Sigmoid colon (tissue), 7 donors: ENCODE measurements around the gene PTPN7. TPM values are rescaled to one million over a fixed set of nuclear protein-coding genes. Genes with fewer than 3 reads are reported as not detected.
"Not testable (repeated sequence)": the region's sequence is repeated elsewhere in the genome, so short reads cannot be mapped to it uniquely, and the experiment has no call there.

Experiments used
- DNase-seq: peaks from one replicate; pipeline ENCODE4 v3.0.0-alpha.2; 2019
- H3K27ac ChIP-seq, 4 donors: fragments of 200-600 bp; sonication (generic); one replicate each; pipeline ENCODE4 v1.5.1; 2016 to 2019; ENCODE audit warnings: mild to moderate bottlenecking in 1 of 4
- H3K27me3 ChIP-seq, 3 donors: fragments of 200-600 bp; sonication (generic); one replicate each; pipeline ENCODE4 v1.5.1; 2019; ENCODE audit warnings: mild to moderate bottlenecking in 1 of 3
- H3K36me3 ChIP-seq, 4 donors: fragments of 200-600 bp; sonication (generic); one replicate each; pipeline ENCODE4 v1.5.1; 2016 to 2019
- H3K4me1 ChIP-seq, 4 donors: fragments of 200-600 bp; sonication (generic); one replicate each; pipeline ENCODE4 v1.5.1; 2017 to 2019
- H3K4me3 ChIP-seq, 4 donors: fragments of 200-600 bp; sonication (generic); one replicate each; pipeline ENCODE4 v1.5.1; 2017 to 2019; ENCODE audit warnings: mild to moderate bottlenecking in 2 of 4, moderate library complexity in 1 of 4
- H3K9me3 ChIP-seq, 4 donors: fragments of 200-600 bp in 3 of 4; sonication (generic) in 3 of 4; one replicate each; pipeline versions ENCODE4 v1.5.1 to v1.6.1; 2013 to 2019
- CTCF ChIP-seq, 4 experiments: fragments of 450-650 bp in 3 of 4; fragments of 200-600 bp in 1 of 4; IDR thresholded peaks; one replicate each; pipeline ENCODE4 v1.5.1; 2016 to 2019; ENCODE audit warnings: antibody characterized with exemption in 4 of 4, mild to moderate bottlenecking in 3 of 4, moderate library complexity in 2 of 4
- EP300 ChIP-seq, 4 donors: sonication (generic); formaldehyde crosslinking; IDR thresholded peaks; one replicate each; pipeline ENCODE4 v1.6.1; 2017; ENCODE audit warnings: antibody characterized with exemption in 4 of 4
- POLR2A ChIP-seq, 2 donors: fragments of 450-650 bp; IDR thresholded peaks; one replicate each; pipeline ENCODE4 v1.6.1; 2016; ENCODE audit warnings: antibody characterized with exemption in 2 of 2, mild to moderate bottlenecking in 2 of 2, moderate library complexity in 2 of 2
- POLR2AphosphoS5 ChIP-seq, 4 donors: sonication (generic); formaldehyde crosslinking; IDR thresholded peaks; one replicate each; pipeline ENCODE4 v1.6.1; 2017; ENCODE audit warnings: antibody characterized with exemption in 4 of 4
- WGBS, 2 donors: extraction: QIAGEN DNeasy Blood & Tissue Kit; methylation state at CpG; one replicate each; pipeline ENCODE4 v1.1.7; 2013; 5-methylcytosine and 5-hydroxymethylcytosine counted together
- intact Hi-C: fragments of 100-400 bp; cut with DNase I; formaldehyde crosslinking; loops from one replicate; pipeline ENCODE4 v1.15.1; 2023
- polyA plus RNA-seq, 3 donors: library from polyadenylated mRNA; stranded (reverse); fragments of 200-250 nt; gene quantifications; one replicate each; pipeline ENCODE4 v1.2.3, GENCODE V29; 2013
- total RNA-seq, 4 donors: library from RNA; depleted of rRNA; stranded (reverse); fragments of >200 nt; gene quantifications; one replicate each; pipeline ENCODE4 v1.1.0, GENCODE V29; 2016
- donor health status: healthy with polysubstance abuse.
- donor health status: Bipolar disorder and iron deficiency.
- donor health status: healthy.

PTPN7 gene
- total and polyA plus RNA-seq, 7 donors, result 0.71 to 18.2 (median 4.5) TPM; not detected in 1

GRCh38 chr1:202146993-202147392, 13.4 kb downstream of the PTPN7 start:
- 75 to 81% methylated on average over 3 of the region's 3 CpGs for WGBS, 2 donors
- intact Hi-C loops, result no loop called here

DNA sequence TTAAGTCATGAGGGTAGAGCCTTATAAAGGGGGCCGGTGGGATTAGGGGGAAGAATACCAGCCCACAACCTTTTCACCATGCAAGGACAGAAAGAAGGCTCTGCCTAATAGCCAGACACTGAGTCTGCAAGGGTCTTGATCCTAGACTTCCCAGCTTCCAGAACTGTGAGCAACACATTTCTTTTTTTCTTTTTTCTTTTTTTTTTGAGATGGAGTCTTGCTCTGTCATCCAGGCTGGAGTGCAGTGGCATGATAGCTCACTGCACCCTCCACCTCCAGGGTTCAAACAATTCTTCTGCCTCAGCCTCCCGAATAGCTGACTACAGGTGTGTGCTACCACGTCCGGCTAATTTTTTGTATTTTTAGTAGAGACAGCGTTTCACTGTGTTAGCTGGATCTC, 14.1 kb downstream of the PTPN7 start:
- Histone ChIP-seq H3K27ac (no peak overlapping the region), H3K27me3 (no peaks in the 10 kb centered on the region), H3K4me1 (peaks cover 0 to 30% (median 25%) of the 10 kb centered on the region in 4 donors), H3K36me3 (no peaks in the 10 kb centered on the region), H3K9me3 (no peaks in the 10 kb centered on the region), H3K4me3 (no peak overlapping the region)
- DNase-seq, result no peak
- intact Hi-C loops, result no loop called here
- 88 to 91% methylated on average over 5 of the region's 5 CpGs for WGBS, 2 donors
- TF ChIP-seq CTCF (IDR thresholded peaks at IDR 0.05) (no peak), POLR2A (IDR thresholded peaks at IDR 0.05) (no peak), POLR2AphosphoS5 (IDR thresholded peaks at IDR 0.05) (no peak), EP300 (IDR thresholded peaks at IDR 0.05) (no peak)

More at GRCh38 chr1:202146993-202147392, 13.4 kb downstream of the PTPN7 start:
- no peak for DNase-seq
- Histone ChIP-seq H3K4me1 (peaks cover 0 to 23% (median 18%) of the 10 kb centered on the region in 4 donors), H3K27me3 (no peaks in the 10 kb centered on the region), H3K4me3 (no peak overlapping the region), H3K36me3 (no peaks in the 10 kb centered on the region), H3K9me3 (no peaks in the 10 kb centered on the region), H3K27ac (no peak overlapping the region)
- TF ChIP-seq POLR2A (IDR thresholded peaks at IDR 0.05), result no peak
- TF ChIP-seq EP300 (IDR thresholded peaks at IDR 0.05), result no peak
- TF ChIP-seq POLR2AphosphoS5 (IDR thresholded peaks at IDR 0.05), result no peak
- no peak for TF ChIP-seq CTCF (IDR thresholded peaks at IDR 0.05)

GRCh38 chr1:202145744-202146140, 14.7 kb downstream of the PTPN7 start:
- 90 to 93% methylated on average over 8 of the region's 8 CpGs for WGBS, 2 donors
- DNase-seq, H3K9me3 ChIP-seq, H3K27me3 ChIP-seq, H3K36me3 ChIP-seq, intact Hi-C loops, H3K4me3 ChIP-seq, H3K27ac ChIP-seq: not testable (repeated sequence)
- H3K4me1 ChIP-seq, result peaks cover 0 to 36% (median 30%) of the 10 kb centered on the region in 4 donors

DNA sequence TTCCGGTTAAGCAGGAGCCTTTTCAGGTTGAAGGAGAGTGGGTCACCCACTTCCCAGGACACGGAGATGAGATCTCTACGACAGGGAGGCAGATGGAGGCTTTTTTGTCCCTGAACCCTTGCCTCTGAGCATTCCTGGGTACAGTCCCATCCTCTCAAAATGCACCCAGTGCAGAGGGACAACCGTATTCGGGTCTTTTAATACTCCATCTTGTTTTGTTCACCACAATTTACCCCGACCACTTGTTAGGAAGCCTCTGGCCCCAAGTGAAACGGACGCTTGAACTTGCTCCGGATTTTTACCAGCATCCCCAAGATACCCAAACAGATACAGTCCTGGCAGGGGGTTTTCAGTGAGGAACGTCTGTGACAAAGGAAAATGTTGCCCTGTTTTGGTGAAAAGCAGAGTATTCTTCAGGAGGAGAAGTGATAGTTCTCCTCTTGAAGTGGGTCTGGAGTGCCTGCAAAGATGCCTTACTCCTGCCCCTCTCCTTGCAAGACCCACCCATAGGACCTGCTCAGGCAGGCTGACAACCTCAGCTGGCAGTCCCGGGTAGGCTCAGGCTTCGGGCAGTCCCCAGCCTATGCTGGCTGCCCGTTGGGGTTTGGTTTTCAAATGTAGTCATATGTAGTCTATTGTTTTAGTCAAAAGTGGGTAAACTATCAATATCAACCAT, 15.2 kb downstream of the PTPN7 start:
- intact Hi-C loops, result no loop called here
- DNase-seq, result no peak
- Histone ChIP-seq H3K36me3 (no peaks in the 10 kb centered on the region), H3K27ac (peak overlapping the region; percentile 90 to 96 (median 94)), H3K9me3 (no peaks in the 10 kb centered on the region), H3K4me1 (peaks cover 0 to 40% (median 31%) of the 10 kb centered on the region in 4 donors), H3K4me3 (peak overlapping the region; percentile 89 to 99 (median 97)), H3K27me3 (no peaks in the 10 kb centered on the region)
- 6% methylated on average over 13 of the region's 13 CpGs for WGBS, 2 donors
- no peak for TF ChIP-seq POLR2AphosphoS5 (IDR thresholded peaks at IDR 0.05)
- no peak for TF ChIP-seq CTCF (IDR thresholded peaks at IDR 0.05)
- TF ChIP-seq POLR2A (IDR thresholded peaks at IDR 0.05), result no peak
- TF ChIP-seq EP300 (IDR thresholded peaks at IDR 0.05), result no peak

GRCh38 chr1:202144402-202145067, 15.9 kb downstream of the PTPN7 start, which contains the start of gene ARL8A:
Gene ARL8A (minus strand): TSS chr1:202144737. CDS start chr1:202144572, 165 bp downstream.
- no peaks in the 10 kb centered on the region for H3K27me3 ChIP-seq
- WGBS, 2 donors, result 0% methylated on average over 82 of the region's 82 CpGs
- no peaks in the 10 kb centered on the region for H3K36me3 ChIP-seq
- peak within 1 kb of the TSS; percentile 90 to 96 (median 94) for H3K27ac ChIP-seq
- peak within 1 kb of the TSS; percentile 89 to 99 (median 97) for H3K4me3 ChIP-seq
- H3K4me1 ChIP-seq, result peaks cover 0 to 40% (median 31%) of the 10 kb centered on the region in 4 donors
- intact Hi-C loops, result no loop called here
- TF ChIP-seq CTCF (IDR thresholded peaks at IDR 0.05) (no peak), POLR2AphosphoS5 (IDR thresholded peaks at IDR 0.05) (peak in 3 of 4 donors; percentile 18 to 66 (median 55))
- no peaks in the 10 kb centered on the region for H3K9me3 ChIP-seq
- DNase-seq, result peak; percentile 82
